HG02938 (cell line): Measurements from ENCODE around the gene PLEKHG5.

Source experiments
- ATAC-seq: cut with Tn5 transposase; IDR thresholded peaks from one replicate; pipeline ENCODE4 v1.9.1; 2021; ENCODE audit warnings: mild to moderate bottlenecking, moderate library complexity; ENCODE audit not compliant: unreplicated experiment

PLEKHG5 gene

GRCh38 chr1:6491480-6491962 is at the start of gene PLEKHG5:
PLEKHG5 (minus strand) TSS chr1:6491667; CDS start chr1:6477571, 14,096 bp downstream.
- ATAC-seq: no peak

GRCh38 chr1:6538956-6539355 is 47.5 kb upstream of the PLEKHG5 start:
- ATAC-seq: no peak

- ATAC-seq: no peak
Measured at GRCh38 chr1:6536291-6536690, 44.8 kb upstream of the PLEKHG5 start.

GRCh38 chr1:6535214-6535613 is 43.7 kb upstream of the PLEKHG5 start:
- ATAC-seq: no peak

- no peak for ATAC-seq
Measured at GRCh38 chr1:6534248-6534822, 42.9 kb upstream of the PLEKHG5 start.

- no peak for ATAC-seq
Measured at GRCh38 chr1:6531996-6532395, 40.5 kb upstream of the PLEKHG5 start.

- ATAC-seq: no peak
Measured at GRCh38 chr1:6530504-6531160, 39.2 kb upstream of the PLEKHG5 start.

- no peak for ATAC-seq
Measured at GRCh38 chr1:6528492-6528891, 37.0 kb upstream of the PLEKHG5 start.

- ATAC-seq: no peak
Measured at GRCh38 chr1:6526316-6526715, 34.8 kb upstream of the PLEKHG5 start.

GRCh38 chr1:6523566-6523965 is 32.1 kb upstream of the PLEKHG5 start:
- ATAC-seq: no peak

- no peak for ATAC-seq
Measured at GRCh38 chr1:6521536-6521935, 30.1 kb upstream of the PLEKHG5 start.

- ATAC-seq: no peak
Measured at GRCh38 chr1:6519935-6520671, 28.6 kb upstream of the PLEKHG5 start.

GRCh38 chr1:6519491-6519934 is 28.0 kb upstream of the PLEKHG5 start:
- no peak for ATAC-seq

- ATAC-seq: no peak
Measured at GRCh38 chr1:6517435-6517851, 26.0 kb upstream of the PLEKHG5 start.

GRCh38 chr1:6515771-6516170 is 24.3 kb upstream of the PLEKHG5 start:
- no peak for ATAC-seq

- no peak for ATAC-seq
Measured at GRCh38 chr1:6513320-6513801, 21.9 kb upstream of the PLEKHG5 start.

GRCh38 chr1:6512908-6513280 is 21.4 kb upstream of the PLEKHG5 start:
- no peak for ATAC-seq

- no peak for ATAC-seq
Measured at GRCh38 chr1:6512245-6512907, 20.9 kb upstream of the PLEKHG5 start.

- no peak for ATAC-seq
Measured at GRCh38 chr1:6511561-6512244, 20.2 kb upstream of the PLEKHG5 start.

GRCh38 chr1:6511056-6511455 is 19.6 kb upstream of the PLEKHG5 start:
- ATAC-seq: no peak

- ATAC-seq: no peak
Measured at GRCh38 chr1:6510493-6510892, 19.0 kb upstream of the PLEKHG5 start.
